Endometrial microvascular endothelial cells (primary cell): ENCODE measurements around the gene TET2. TPM values are rescaled to one million over a fixed set of nuclear protein-coding genes. Genes with fewer than 3 reads are reported as not detected.

Source experiments
- in situ Hi-C: cut with HindIII; loops from 2 replicates; pipeline ENCODE4 v1.10.0; 2017; ENCODE audit warnings: low sequenced_read_pairs, low pct_unique_long_range_greater_than_20kb; ENCODE audit errors: inconsistent ontology term
- total RNA-seq: library from RNA; depleted of rRNA; stranded (reverse); fragments of >200 nt; gene quantifications from one replicate; pipeline ENCODE4 v1.2.3, GENCODE V29; 2015; ENCODE audit errors: inconsistent ontology term

The TET2 gene
- 9.9 TPM for total RNA-seq

DNA sequence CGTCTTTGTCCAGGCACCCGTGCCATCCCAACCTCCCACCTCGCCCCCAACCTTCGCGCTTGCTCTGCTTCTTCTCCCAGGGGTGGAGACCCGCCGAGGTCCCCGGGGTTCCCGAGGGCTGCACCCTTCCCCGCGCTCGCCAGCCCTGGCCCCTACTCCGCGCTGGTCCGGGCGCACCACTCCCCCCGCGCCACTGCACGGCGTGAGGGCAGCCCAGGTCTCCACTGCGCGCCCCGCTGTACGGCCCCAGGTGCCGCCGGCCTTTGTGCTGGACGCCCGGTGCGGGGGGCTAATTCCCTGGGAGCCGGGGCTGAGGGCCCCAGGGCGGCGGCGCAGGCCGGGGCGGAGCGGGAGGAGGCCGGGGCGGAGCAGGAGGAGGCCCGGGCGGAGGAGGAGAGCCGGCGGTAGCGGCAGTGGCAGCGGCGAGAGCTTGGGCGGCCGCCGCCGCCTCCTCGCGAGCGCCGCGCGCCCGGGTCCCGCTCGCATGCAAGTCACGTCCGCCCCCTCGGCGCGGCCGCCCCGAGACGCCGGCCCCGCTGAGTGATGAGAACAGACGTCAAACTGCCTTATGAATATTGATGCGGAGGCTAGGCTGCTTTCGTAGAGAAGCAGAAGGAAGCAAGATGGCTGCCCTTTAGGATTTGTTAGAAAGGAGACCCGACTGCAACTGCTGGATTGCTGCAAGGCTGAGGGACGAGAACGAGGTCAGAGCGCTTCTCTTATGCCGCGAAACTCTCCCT, at the start of gene TET2:
Gene TET2 (plus strand): TSS at position 601 of the 740 bp plus-strand sequence. CDS start 87,067 bp downstream, outside the sequence.
- in situ Hi-C loops = no loop called here

GRCh38 chr4:105102016-105102415, 44.7 kb upstream of the TET2 start:
- in situ Hi-C loops = no loop called here

DNA sequence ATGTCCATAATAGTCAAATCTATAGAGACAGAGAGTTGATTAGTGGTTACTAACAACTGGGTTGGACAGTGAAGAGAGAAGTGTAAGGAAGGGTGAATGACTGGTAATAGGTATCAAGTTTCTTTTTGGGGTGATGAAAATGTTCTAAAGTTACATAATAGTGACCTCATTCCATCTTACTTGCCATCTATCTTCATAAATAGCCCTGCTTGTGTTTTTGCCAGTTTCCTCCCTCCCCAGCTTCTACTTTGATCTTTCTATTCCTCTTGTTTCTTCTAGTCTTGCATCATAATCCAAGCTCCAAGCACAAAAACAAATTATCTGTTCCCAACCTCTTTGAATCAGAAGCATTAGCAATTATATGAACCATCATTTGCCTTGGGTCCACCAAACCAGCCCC, 40.2 kb upstream of the TET2 start:
- in situ Hi-C loops = no loop called here

DNA sequence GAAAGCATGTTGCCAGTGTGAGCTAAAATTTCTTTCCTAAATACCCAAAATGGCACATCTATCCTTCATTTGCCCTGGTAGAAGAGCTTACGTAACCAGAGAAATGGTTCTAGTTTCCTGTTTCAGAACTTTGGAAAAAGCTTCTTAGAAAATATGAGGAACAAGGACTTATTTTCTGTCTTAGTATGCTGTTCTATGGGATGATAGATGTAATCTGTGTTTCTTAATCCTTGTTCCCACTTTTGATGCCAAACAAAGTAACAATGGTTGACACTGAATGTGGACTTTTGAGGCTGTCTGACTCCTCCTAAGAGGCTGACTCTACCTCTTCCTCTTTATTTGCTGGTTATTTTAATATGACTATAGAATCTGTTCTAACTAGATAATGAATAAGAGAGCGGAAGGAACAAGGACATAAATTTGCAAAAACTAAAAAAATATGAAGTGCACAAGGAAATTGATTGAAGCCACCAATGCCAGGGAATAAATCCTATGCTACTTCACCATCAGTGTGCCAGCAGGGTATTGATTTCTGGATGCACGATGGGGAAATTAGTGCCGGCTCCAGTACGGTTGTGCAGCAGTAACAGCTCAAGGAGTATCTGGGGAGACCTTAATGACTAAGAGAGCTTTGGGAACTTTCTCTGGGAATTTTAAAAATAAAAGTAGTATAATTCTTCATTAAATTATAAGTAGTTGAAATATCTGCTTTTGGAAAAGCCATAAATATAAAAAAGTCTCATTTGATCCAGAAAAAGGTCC, 39.4 kb upstream of the TET2 start:
- in situ Hi-C loops = no loop called here

DNA sequence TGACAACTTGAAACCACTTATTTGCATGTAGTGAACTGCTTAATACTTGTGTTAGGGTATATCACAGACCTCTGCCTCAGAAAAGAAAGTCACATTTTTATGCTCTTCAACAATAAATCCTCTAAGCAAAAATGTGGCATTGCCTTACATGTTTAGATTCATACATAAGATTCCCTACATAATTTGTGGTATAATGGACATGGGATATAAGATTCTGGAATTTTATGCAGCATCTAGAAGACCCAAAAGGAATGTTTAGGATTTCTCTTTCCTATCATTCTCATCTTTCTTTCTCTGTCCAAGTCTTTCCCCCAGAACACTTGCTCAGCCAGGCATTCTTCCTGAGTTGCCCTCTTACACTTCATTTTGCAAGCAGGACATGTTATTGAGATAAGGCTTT, 37.7 kb upstream of the TET2 start:
- in situ Hi-C loops = no loop called here

DNA sequence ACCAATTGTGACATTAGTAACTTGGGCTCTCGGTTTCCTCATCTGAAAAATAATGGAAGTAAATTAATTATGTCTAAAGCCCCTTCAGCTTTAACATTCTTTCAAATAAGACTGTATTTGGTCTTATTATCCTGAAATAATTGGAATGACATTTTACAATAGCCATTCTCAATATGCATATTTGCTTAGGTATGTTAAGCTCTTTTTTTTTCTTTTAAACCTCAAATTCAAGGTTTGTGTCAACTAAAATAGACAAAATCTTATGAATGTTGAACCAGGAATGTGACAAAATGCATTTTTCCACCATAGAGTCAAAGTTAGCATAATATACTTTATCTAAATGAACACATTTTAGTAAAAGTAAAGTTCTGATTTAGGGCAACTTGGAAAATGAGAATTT, 34.4 kb upstream of the TET2 start:
- in situ Hi-C loops = no loop called here

GRCh38 chr4:105113800-105114199, 32.9 kb upstream of the TET2 start:
- in situ Hi-C loops = no loop called here

- in situ Hi-C loops = no loop called here
Measured at GRCh38 chr4:105116616-105117319, 29.9 kb upstream of the TET2 start.

DNA sequence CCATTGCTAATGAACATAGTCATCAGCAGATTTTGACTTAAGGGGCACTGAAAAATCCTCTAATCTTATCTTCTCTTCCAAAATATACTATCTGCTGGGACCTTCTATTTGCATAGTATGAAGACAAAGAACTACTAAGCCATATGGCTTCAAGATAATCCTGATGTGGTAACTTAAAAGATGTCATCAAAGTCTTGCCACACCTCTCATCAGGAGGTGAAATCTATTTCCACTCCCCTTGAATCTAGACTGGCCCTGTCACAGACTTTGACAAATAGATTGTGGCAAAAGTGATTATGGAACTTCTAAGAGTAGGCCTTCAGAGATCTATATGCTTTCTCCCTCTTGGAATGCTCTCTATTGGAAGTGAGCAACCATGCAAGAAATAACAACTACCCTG, 27.3 kb upstream of the TET2 start:
- in situ Hi-C loops = no loop called here

- in situ Hi-C loops = no loop called here
Measured at GRCh38 chr4:105120626-105121025, 26.1 kb upstream of the TET2 start.

DNA sequence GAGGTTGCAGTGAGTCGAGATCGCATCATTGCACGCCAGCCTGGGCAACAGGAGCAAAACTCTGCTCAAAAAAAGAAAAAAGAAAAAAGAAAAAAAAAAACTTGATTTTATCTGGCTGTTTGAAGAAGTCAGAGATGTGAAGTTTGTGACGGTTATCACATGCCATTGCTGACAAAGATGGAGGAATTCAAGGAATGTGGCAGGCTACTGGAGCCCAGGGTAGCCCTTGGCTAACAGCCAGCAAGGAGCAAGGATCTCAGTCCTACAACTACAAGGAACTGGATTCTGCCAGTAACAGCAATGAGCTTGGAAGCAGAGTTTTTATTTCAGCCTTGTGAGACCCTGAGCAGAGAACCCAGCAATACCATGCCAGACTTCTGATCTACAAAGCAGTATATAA, 24.3 kb upstream of the TET2 start:
- in situ Hi-C loops = no loop called here

DNA sequence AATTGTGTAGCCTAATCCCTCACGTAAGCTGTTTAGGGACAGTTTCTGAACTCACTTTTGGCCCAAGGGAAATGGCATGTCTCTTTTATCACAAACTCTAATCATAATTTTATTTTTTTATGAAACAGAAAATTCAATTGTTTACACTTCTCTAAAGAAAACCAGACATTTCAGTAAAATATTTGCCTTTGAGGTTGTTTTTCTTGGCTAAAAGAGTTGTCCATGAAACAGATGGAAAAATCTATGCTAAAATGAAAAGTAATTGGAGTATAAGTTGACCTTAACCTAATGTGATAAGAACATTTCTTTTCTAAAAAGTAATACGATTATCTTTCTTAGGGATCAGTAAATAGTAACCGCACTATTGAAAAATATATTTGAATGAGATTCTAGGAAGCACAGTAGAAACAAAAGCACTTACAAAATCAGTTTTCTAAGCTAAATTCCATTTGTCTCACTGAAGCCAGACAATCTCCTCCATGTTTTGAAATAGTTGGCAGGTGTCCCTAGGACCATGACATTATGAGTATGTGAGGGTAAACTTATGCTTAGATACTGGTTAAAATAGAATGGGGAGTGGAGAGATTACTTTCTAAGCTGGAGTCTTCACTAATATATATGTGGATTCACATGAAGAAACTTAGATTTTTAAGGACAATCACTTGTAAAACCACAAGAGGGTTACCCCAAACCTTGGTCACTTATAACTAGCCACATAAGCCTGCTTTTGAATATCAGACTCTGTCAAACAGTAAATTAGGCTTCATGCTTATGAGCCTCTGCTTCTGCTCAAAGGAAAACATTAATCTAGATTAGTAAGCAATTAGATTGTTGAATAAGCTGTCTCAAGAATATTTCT, 20.1 kb upstream of the TET2 start:
- in situ Hi-C loops = no loop called here

DNA sequence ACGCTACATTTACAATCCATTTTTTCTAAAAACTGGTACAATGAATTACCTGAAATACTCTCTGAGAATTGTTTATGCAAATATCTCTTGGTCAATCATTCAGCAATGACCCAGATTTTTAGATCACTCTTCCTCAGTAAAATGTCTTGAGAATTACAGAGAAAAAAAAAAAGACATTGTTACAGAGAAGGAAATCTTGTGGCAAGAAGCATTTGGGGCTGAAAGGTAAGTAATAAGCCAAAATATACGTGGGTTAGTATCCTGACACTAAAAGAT, 19.6 kb upstream of the TET2 start:
- in situ Hi-C loops = no loop called here

DNA sequence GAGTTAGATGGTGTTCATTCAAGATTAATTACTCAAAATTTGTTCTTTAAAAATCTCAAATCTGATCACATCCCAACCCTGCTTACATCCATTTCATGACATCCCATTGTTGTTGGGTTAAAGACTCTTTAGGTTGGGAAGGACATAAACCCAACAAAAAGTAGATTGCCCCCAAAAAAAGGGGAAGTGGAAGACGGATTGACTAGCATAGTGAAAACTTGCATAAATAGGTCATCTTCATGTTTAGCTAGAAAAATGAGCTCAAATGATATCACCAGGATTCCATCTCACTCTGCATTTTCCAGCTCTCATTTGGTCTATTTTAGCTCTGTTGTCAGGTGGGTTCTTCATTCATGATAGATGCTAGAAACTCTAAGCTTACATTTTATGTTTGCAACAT, 18.5 kb upstream of the TET2 start:
- in situ Hi-C loops = no loop called here

DNA sequence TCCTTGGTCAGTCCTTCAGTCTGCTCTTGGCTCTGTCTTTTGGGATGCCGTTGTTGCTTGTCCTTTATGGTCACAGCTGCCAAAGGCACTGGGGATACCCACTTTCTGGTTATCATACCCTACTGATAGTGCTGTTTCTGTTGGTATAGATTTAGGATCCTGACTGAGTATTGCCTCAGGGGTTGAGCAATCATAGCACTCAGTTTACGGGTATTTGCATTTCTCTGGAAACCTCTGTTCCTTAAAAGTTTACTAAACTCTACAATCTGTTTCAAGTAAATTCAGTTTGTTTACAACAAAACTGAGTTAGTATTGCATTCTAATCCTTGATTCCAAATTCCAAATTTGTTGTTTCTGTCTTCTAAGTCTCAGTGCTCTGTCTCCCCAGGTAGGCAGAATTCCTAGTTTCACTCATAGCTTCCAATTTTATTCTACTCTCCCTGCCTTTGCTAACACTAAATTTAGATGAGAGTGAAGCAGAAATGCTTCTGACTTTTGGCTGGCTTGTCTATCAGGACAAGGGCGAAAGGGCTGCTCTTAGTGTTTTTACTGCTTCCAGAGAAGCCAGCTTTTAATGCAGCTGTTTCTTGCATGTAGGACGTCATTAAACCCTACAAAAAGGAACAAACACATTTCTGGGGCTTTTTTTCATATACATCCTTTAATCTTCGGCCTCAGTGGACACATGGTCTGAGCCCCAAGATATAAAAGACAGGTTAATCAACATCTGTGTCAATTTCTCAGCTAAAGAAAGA, 17.2 kb upstream of the TET2 start:
- in situ Hi-C loops = no loop called here

DNA sequence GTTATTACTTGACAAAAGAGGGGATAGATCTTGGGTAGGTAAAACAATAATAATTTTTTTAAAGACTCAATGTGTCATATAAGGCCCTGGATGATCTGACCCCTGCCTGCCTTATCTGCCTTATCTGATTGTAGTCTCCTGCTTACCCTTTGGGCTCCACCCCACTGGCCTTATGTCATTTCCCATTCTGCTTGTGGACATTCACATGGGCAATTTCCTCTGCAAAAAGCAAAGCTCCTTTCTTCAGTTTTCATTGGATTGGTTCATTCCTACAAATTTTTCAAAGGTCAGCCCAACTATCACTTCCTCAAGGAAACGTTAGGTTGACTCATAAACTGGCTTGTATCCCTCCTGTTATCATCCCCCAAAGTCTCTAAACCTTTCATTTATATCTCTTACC, 15.7 kb upstream of the TET2 start:
- in situ Hi-C loops = no loop called here

DNA sequence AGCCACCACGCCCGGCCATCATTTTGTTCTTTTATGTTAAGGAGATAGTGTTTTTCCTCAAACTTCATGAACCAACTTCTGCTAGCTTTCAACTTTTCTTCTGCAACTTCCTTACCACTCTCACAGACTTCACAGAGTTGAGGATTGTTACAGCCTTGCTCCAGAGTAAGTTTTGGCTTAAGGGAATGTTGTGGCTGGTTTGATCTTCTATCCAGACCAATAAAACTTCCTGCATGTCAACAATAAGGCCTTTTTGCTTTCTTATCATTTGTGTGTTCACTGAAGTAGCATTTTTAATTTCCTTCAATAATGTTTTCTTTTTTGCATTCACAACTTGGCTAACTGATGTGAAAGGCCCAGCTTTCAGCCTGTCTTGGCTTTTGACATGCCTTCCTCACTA, 12.7 kb upstream of the TET2 start:
- in situ Hi-C loops = no loop called here

- in situ Hi-C loops = no loop called here
Measured at GRCh38 chr4:105135785-105136184, 10.9 kb upstream of the TET2 start.
